Caki2 (cell line): ENCODE data around the gene HIC2. TPM values are rescaled to one million over a fixed set of nuclear protein-coding genes. Genes with fewer than 3 reads are reported as not detected.
"Not testable (repeated sequence)": the region's sequence is repeated elsewhere in the genome, so short reads cannot be mapped to it uniquely, and the experiment has no call there.

Experiments used
- DNase-seq: peaks from one replicate; pipeline ENCODE4 v3.0.0-alpha.2; 2015; ENCODE audit warnings: low read depth
- in situ Hi-C: cut with HindIII; loops from 2 replicates; pipeline ENCODE4 v1.10.0; 2016; ENCODE audit warnings: low sequenced_read_pairs, low pct_unique_long_range_greater_than_20kb, mixed read lengths
- total RNA-seq: library from RNA; depleted of rRNA; stranded (reverse); fragments of >200 nt; shearing (Covaris generic); gene quantifications from 2 replicates; pipeline ENCODE4 v1.2.3, GENCODE V29; 2014; ENCODE audit warnings: low replicate concordance

Gene HIC2
- total RNA-seq, 1 experiment from 2014 or later: 4.3 TPM

DNA sequence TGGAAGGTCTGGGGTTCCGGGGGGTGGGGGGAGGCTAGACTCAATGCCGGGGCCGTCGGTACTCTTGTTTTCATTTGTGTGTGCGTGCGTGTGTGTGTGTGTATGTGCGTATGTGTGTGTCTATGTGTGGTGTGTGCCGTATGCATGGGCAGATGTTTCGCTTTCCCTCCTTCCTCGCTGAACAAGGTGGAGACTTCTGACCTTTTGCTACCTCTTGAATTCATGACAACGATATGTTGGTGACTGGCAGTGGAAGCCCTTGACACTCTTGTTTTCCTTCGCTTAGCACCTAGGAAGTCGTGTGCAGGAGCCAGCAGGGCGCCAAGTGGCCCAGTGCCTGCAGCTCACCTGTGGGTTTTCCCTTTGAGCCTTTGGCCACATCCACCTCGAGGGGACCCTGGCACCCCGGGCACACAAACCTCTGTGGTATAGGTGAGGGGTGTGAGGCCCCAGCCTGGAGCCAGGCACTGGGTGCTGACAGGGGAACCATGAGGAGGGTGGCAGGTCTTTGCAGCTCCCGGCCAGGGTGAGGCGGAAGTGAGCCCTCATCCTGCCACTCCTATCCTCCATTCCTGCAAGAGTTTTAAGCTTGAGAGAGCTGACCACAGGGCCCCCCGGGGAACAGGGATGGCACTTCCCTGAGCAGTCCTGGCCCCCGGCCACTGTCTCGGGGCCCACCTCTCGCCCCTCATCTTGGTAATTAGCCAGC, 30.7 kb downstream of the HIC2 start:
- DNase-seq: no peak
- in situ Hi-C loops: no loop called here

DNA sequence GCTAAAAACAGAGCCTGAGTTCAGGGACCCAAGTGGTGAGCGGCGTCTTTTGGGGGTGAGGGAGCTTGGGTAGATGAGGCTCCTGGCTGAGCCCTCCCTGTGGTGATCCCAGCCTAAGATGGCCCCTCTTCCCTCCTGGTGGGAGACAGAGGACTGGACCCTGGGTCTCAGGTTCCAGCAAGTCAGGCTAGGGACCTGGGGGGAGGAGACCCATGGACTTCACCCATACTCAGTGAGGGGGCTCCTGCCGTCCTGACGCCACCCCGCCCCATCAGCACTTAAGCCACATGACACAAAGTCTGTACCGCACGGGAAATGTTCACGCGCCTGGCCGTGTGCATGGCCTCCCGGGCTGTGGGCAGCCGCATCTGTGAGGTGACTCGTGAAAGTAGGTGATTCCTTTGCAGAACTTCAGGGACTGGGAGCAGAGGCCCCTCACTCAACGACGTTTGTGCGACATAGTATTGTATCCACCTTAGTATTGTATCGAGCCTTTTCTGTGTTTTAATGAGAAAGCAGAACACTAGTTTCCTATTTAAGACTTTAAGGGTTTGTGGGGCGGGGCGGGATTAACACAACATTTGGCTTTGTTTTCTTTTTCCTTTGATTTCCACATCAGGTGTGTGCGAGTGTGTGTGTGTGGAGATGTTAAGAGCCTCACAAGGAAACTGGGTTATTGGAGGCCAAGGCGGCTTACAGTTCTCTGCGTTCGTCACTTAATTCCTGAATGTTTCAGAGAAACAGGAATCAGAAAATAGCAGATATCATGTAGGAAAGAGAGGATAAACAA, 31.7 kb downstream of the HIC2 start:
- in situ Hi-C loops: no loop called here
- DNase-seq: no peak

DNA sequence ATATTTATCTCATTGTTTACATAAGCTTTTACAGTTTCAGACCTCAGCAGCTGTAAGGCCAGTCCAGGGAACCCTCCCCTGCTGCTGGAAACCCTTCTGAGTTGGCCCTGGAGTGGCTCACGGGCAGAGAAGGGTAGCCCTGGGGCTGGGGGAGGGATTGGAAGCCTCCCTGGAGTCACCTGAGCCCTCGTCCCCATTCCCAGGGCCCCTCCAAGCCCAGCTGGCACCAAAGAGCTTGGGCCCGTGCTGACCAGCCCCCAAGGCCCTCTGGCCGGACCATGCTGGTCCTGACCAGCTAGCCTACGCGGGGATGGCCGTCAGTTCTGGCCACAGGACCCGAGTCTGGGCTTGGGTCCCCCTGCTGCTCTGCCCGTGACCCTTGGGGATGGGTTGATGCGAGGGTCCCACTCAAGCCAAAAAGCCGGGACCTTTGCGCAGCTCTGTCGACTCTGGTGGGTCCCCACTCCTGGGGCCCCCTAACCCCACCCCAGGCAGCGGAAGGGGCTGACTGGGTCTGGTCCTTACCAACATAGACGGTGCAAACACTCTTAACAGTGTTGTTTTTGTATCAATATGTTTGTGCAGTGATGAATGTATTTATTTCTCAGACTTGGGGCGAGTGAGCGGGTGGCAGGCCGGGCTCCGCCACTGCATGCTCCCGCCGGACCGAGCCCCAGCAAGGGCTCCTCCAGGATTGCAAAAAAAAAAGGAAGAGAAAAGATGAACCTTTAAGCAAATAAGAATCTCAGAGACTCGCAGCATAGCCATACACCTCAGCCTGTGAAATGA, 32.6 kb downstream of the HIC2 start:
- DNase-seq: no peak
- in situ Hi-C loops: no loop called here

DNA sequence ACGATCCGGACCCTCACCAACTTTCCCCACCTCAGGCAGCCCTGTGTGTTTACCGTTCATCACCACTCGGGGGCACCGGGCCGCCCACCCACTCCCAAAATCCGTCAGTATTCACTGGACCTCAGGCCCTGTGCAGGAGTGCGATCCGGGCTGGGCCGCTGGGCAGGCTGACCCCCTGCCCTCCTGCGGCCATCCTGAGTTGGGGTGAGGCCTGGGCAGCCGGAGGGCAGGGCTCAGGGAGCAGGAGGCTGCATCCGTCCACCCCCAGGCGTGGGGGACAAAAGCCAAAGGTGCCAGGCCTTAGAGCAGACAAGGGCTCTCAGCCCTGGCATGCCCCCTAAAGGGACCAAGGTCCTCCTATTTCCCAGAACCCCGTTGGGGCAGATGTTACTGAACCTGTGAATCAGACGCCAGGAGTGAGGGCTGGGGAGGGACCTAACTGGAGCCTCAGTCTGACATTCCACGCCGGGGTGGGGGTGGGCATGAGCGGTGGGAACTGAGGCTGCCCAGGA, 33.2 kb downstream of the HIC2 start:
- DNase-seq: no peak
- in situ Hi-C loops: no loop called here

DNA sequence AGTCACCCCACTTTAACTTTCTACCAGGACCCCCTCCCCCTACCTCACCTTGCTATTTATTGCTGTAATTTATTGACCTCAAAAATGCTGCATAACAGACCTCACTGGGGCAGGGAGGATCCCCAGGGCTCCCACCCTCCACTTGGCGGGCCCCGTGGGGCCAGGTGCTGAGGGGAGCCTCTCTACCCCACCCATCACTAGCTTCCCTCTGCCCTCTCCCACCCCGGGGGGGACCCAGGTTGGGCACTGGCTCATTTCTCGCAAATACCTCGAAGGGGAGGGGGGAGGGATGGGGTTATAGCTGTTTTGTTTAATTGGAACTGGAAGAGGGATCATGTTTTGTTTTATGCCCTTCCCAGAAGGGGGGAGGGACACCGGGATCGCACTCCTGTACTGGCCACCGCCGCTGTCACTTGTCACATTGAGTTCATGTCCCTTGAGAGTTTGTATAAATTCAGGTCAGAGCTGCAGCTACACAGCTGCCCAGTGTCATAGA, 33.7 kb downstream of the HIC2 start:
- in situ Hi-C loops: no loop called here
- no peak for DNase-seq

DNA sequence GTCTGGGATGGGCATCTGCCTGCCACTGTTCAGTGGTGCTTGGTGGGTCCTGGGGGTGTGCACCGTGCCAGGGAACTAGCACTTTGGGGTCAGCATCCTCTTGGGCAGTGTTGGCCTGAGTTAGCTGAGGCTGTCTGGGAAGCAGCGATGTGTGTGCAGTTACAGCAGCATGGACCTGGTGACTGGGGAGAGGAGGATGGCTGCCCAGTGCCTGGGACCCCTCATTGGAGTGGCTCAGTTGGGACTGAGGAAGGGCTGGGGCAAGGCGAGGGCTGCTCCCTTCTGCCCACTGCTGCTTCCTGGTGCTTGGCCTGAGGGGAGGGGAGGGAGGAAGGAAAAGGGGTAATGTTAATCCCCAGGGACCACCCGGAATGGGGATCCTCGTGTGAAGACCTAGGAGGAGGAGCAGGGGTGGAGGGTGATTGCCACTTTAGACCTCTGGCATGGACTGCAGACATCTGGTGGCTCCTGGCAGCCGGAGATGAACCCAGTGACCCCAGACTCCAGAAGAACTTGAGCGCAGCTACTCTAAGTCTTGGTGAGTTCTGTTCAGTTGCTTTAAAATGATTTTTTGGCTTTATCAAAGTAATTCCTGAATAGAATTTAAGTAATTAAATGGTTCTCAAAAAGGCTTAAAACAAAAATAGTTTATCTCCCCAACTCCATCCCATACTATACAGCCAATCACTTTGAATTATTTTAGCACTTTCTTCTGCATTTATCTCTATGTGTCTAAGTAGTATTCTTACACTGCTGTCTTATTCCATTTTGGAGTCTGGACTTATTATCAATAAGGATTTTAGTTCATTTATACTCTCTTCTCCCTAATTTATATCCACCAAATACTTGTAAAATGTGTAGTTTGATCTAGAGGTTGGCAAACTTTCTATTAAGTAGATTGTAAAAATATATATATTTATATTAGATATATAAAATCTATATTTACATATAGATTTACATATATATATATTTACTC, 34.7 kb downstream of the HIC2 start:
- in situ Hi-C loops: no loop called here
- DNase-seq: no peak

DNA sequence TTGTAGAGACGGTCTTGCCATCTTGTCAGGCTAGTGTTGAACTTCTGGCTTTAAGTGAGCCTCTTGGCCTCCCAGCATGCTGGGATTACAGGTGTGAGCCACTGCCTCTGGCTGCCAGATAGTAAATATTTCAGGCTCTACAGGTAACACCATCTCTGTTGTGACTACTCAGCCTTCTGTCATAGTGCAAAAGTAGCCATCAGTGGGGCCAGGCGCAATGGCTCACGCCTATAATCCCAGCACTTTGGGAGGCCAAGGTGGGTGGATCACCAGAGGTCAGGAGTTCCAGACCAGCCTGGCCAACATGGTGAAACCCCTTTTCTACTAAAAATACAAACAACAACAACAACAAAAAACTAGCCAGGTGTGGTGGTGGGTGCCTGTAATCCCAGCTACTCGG, 35.5 kb downstream of the HIC2 start:
- DNase-seq, in situ Hi-C loops: not testable (repeated sequence)

DNA sequence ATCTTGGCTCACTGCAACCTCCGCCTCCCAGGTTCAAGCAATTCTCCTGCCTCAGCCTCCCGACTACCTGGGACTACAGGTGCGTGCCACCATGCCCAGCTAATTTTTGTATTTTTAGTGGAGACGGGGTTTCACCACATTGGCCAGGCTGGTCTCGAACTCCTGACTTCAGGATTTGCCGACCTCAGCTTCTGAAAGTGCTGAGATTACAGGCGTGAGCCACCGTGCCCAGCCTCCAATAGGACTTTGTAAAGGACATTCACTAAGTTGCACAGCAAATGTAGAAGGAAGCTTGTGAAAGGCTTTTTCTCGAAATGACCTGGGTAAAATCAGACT, 37.8 kb downstream of the HIC2 start:
- DNase-seq, in situ Hi-C loops: not testable (repeated sequence)

DNA sequence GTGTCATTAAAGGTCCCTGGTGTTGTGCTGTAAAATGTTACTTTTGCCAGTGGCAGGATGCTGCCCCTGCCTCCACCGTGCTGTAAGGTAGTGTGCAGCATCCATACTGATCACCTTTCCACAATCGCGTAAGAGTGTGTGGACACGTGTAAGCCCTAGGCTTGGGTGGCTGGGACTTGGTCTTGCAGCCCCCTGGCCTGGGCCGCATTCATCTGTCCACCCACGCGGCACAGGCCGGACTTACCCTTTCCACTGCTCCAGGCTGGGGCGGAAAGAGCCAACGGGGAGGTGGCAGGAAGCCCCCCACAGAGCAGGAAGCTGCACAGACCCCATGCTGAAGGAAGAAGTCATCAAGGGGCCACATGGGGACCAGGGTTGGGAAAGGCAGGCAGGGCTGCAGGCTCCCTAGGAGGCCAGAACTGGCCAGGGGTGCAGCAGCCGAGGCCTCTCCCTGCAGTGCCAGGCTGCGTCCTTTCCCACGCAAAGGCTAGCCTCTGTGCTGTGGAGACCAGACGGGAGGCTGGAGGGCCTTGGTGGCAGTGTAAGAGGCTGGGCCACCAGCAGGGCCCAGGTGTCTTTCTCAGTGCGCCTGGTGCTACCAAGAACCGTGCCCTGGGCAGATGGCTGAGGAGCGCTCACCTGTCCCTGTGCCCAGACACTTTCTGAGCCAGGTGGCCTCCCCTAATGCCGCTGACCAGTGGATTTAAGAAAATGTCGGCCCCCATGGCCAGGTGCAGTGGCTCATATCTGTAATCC, 38.3 kb downstream of the HIC2 start:
- no peak for DNase-seq
- in situ Hi-C loops: no loop called here

DNA sequence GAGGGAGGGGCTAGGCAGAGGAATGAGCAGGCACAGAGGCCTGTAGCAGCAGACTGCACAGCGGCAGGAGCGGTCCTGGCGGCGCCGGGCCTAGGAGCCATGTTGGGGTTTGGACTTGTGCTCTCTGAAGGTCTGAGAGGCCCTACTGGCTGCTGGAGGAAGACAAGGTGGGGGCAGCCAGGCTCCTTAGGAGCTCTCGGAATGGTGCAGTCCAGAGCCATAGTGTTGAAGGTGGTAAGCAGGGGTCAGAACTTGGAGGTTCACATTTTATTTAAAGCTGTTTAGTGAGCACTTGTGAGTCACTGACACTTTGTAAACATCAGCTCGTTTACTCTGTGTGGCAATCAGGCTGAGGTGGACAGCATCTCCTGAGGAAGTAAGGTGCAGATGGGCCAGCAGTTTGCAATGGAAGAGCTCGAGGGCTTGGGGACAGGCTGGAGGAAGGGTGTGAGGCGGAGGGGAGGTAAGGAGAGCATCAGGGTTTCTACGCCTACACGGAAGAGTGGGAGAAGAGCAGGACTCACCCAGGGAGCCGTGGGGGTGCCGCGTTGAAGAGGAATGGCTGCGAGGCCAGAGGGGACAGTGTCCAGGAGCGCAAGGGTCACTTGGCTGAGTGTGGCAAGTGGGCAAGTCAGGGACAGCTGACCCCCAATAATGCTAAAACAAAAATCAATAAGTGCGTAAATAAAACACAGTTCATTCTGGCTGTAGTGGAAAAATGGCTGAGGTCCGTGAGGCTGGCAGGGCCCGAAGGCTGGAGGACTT, 40.0 kb downstream of the HIC2 start:
- no peak for DNase-seq

DNA sequence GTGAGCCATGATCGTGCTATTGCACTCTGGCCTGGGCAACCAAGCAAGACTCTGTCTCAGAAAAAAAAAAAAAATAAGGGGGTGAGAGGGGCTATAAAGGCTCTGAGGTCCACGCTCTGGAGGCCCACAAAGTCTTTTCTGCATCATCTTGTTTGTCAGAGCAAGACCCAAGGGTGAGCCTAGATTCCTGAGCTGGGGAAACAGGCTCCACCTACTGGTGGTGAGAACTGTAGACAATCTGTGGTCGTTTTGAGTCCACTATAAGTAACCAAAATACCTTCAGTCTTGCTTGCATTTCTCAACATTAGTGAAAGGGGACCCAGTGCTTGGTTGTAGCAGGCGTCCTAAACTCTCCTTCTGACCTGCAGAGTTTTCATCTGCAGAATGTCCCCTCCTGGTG, 45.5 kb downstream of the HIC2 start:
- DNase-seq, in situ Hi-C loops: not testable (repeated sequence)

More for the DNA sequence above, 40.0 kb downstream of the HIC2 start:
- in situ Hi-C loops: no loop called here

DNA sequence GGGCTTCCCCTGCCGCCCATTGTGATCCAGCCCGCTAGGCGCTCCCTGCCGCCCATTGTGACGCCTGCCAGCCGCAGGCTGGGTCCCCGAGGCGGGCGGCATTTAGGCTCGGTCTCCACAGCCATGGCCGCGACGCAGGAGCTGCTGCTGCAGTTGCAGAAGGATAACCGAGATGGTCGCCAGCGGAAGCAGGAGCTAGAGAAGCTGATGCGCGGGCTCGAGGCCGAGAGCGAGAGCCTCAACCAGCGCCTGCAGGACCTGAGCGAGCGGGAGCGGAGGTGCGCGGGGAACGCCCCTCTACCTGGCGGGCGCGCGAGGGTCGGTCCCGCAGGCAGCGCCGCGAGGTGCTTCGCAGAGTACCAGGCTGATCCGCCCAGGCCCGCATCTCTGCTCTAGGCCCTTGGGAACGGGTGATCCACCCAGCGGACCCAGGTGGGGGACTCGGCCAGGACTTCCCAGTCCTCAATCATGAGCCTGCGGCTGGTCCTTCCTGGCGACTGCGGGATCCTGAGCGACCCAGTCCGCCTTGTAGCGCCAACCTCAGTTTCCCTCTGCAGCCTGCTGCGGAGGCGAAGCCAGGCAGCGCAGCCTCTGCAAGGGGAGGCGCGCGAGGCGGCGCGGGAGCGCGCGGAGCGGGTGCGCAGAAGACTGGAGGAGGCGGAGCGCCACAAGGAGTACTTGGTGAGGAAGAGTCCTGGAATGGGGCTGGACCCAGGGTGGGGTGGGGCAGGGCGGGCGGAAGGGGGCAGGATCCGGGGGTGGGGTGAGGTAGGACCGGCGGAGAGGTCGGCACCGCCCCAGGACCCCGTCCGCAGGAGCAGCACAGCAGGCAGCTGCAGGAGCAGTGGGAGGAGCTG, 50.4 kb downstream of the HIC2 start, which contains the start of gene TMEM191C:
Gene TMEM191C, plus strand, starts transcription at position 51 of the 857 bp plus-strand sequence. Its CDS starts 73 bp downstream, at position 124.
- DNase-seq, in situ Hi-C loops: not testable (repeated sequence)

DNA sequence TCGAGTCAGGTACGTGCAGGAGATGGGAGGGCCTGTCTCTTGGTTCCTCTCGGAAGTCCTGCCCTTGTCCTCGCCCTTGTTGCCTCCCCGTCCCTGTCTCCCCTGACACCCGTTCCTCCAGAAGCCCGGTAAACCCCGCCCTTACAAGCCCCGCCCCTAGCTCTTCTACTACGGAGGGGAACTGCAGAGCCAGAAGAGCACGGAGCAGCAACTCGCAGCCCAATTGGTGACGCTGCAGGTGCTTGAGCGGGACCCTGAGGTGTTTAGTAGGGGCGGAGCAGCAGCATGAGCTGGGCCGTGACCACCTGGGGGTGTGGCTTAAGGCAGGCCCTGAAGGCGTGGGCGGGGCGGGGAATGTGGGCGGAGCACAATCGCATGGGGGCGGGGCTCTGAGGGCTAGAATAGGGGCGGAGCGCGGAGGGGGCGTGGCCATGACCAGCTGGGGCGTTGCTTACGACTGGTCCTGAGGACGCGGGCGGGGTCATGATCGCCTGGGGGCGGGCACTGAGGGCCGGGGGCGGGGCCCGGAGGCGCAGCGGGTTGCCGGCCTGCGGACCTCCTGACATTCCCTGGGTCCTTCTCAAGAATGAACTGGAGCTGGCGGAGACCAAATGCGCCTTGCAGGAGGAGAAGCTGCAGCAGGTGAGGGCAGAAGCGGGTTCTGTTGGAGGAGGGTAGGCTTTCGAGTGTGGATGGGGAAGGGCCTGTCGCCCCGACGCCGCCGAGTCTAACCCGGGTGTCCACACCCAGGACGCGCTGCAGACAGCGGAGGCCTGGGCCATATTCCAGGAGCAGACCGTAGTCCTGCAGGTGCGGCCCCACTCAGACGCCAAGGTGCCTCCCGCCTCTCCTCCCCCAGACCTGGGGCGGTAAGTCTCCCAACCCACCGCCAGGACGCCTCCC, 51.3 kb downstream of the HIC2 start:
- DNase-seq: peak; percentile 97
- in situ Hi-C loops: not testable (repeated sequence)
